ENCODE data around the gene EGFR.

- TF ChIP-seq CTCF (IDR thresholded peaks at IDR 0.05; ENCODE audit: low read depth, low read length), result peak; percentile 52
- TF ChIP-seq MAX (IDR thresholded peaks at IDR 0.05; ENCODE audit: low read depth, low read length), result no peak
Observed at GRCh38 chr7:55250313-55250712, 231.5 kb downstream of the EGFR start.
